Mucosa of descending colon (tissue), 3 donors: Measurements from ENCODE around the gene PRRT2. TPM values are rescaled to one million over a fixed set of nuclear protein-coding genes. Genes with fewer than 3 reads are reported as not detected.

Experiments
- ATAC-seq: fragments of 200-7000 bp; cut with Tn5 transposase; one replicate; pipeline ENCODE4 v1.9.1; 2020; ENCODE audit warnings: mild to moderate bottlenecking, moderate library complexity
- DNase-seq, 3 donors: peaks; one replicate each; pipeline ENCODE4 v3.0.0-alpha.2; 2020
- H3K36me3 ChIP-seq: fragments of 200-600 bp; one replicate; pipeline ENCODE4 v1.8.0; 2021; ENCODE audit warnings: low read depth, mild to moderate bottlenecking
- H3K4me1 ChIP-seq: fragments of 200-600 bp; one replicate; pipeline ENCODE4 v1.8.0; 2021; ENCODE audit warnings: low read depth, mild to moderate bottlenecking
- H3K4me3 ChIP-seq: fragments of 200-600 bp; one replicate; pipeline ENCODE4 v1.8.0; 2021; ENCODE audit warnings: mild to moderate bottlenecking
- H3K9me3 ChIP-seq: fragments of 200-600 bp; one replicate; pipeline ENCODE4 v1.8.0; 2021; ENCODE audit warnings: mild to moderate bottlenecking
- intact Hi-C, 2 donors: fragments of 100-400 bp; cut with DNase I in 1 of 2; cut with micrococcal nuclease in 1 of 2; formaldehyde crosslinking; loops; one replicate each; pipeline versions ENCODE4 v1.11.0 to v1.11.1; 2022; cut with DNase I, micrococcal nuclease
- total RNA-seq, 3 donors: library from RNA; stranded (reverse); fragmentation: NEBNext Ultra II Directional in 2 of 3; extraction: Animal tissue kit (Norgen Biotek cat#: 25700) in 2 of 3; gene quantifications; one replicate each; pipeline versions ENCODE4 v1.2.1 to v1.2.4, GENCODE V29; 2021 to 2023
- TF ChIP-seq, protein P1 (sequence below): fragments of 200-600 bp; IDR thresholded peaks from one replicate; pipeline ENCODE4 v1.8.0; 2022; ENCODE audit warnings: antibody characterized with exemption, mild to moderate bottlenecking
- donor health status: DM: no; HTN: no; CAD: no; lungs with moderate emphysema.
- donor health status: DM: no; HTN: no; CAD: no.
- donor health status: DM: no; HTN: yes; CAD: no.

PRRT2 gene
- total RNA-seq, 3 donors from 2014 or later, result 0.81 to 15.2 (median 0.94) TPM

- peaks cover 7% of the 10 kb centered on the region for H3K36me3 ChIP-seq
- no peaks in the 10 kb centered on the region for H3K9me3 ChIP-seq
- H3K4me3 ChIP-seq, result no peak overlapping the region
- intact Hi-C loops, result no loop called here
- DNase-seq (no peak), ATAC-seq (no peak)
- TF ChIP-seq, protein P1, sequence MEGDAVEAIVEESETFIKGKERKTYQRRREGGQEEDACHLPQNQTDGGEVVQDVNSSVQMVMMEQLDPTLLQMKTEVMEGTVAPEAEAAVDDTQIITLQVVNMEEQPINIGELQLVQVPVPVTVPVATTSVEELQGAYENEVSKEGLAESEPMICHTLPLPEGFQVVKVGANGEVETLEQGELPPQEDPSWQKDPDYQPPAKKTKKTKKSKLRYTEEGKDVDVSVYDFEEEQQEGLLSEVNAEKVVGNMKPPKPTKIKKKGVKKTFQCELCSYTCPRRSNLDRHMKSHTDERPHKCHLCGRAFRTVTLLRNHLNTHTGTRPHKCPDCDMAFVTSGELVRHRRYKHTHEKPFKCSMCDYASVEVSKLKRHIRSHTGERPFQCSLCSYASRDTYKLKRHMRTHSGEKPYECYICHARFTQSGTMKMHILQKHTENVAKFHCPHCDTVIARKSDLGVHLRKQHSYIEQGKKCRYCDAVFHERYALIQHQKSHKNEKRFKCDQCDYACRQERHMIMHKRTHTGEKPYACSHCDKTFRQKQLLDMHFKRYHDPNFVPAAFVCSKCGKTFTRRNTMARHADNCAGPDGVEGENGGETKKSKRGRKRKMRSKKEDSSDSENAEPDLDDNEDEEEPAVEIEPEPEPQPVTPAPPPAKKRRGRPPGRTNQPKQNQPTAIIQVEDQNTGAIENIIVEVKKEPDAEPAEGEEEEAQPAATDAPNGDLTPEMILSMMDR, result no peak
- peaks cover 18% of the 10 kb centered on the region for H3K4me1 ChIP-seq
Observed at GRCh38 chr16:29860218-29860617, 48.2 kb downstream of the PRRT2 start.

GRCh38 chr16:29862383-29862883 is 50.4 kb downstream of the PRRT2 start:
- H3K4me3 ChIP-seq, result peak overlapping the region; percentile 87
- peaks cover 18% of the 10 kb centered on the region for H3K4me1 ChIP-seq
- TF ChIP-seq, protein P1, result no peak
- peak in 1 of 3 donors; percentile 50 for DNase-seq
- no peaks in the 10 kb centered on the region for H3K9me3 ChIP-seq
- H3K36me3 ChIP-seq, result peaks cover 7% of the 10 kb centered on the region
- intact Hi-C loops, result no loop called here
- peak; percentile 30 for ATAC-seq

DNA sequence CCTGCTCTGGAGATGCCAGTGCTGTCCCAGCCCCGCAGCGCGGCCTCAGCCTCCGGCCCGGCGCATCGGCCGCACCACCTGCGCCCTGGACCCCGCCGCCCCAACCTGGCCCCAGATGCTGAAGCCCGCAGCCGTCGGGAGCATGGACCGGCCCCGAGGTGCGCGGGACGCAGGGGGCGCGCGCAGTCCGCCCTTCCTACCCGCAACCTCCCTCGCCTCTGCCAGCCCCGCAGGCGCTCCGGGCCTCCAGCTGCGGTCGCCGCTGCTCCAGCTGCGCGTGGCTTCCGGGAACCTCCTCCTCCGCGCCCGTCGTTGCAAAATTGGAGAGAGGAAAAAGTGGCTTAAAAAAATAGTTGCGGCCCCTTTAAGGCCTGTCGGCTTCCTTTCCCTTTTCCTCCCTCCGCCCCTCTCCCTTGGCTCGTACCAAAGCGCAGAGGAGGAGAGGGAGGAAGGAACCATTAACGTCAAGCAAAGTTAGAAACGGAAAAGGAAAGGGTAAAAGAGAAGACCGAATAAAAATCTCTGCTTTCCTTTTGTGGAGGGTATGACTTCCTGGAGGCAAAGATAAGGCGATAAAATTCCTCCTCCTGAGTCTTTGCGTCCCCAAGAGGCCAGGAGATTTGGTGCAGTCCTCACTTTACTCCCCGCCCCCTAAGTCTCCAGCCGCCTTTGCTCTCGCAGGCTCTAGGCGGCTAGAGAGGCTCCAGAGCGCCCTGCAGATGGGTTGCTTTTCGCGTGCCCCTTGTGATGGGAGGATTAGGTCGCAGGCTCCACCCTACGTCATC is 51.1 kb downstream of the PRRT2 start, which contains the start of gene CDIPT:
TSS of gene CDIPT (minus strand) at position 343 of the 785 bp plus-strand sequence. CDS start 369 bp downstream, outside the sequence.
- peaks cover 7% of the 10 kb centered on the region for H3K36me3 ChIP-seq
- DNase-seq (peak; percentile 91 to 94 (median 94)), ATAC-seq (peak; percentile 96)
- H3K9me3 ChIP-seq, result no peaks in the 10 kb centered on the region
- intact Hi-C loops, result no loop called here
- H3K4me1 ChIP-seq, result peaks cover 18% of the 10 kb centered on the region
- TF ChIP-seq, protein P1, result peak; percentile 38
- H3K4me3 ChIP-seq, result peak within 1 kb of the TSS; percentile 87

DNA sequence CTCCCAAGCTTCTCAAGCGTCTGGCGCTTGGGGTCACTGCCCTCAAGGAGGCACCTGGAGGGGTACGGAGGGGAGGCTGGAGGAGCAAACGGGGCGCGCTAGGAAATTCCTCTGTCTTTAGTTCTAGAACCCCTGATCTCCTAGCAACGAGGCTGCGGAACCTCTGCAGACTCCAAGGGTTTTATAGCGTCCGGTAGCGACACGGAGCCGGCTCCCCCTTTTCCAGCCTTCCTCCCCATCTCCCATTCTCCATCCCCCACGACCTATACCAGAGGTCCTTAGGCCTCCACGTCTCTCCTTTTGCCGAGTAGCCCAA is 51.6 kb downstream of the PRRT2 start:
- Histone ChIP-seq H3K4me3 (no peak overlapping the region), H3K9me3 (no peaks in the 10 kb centered on the region), H3K36me3 (peaks cover 7% of the 10 kb centered on the region), H3K4me1 (peaks cover 18% of the 10 kb centered on the region)
- ATAC-seq (no peak), DNase-seq (no peak)
- intact Hi-C loops, result no loop called here
- TF ChIP-seq, protein P1, result no peak

GRCh38 chr16:29864205-29864604 is 52.2 kb downstream of the PRRT2 start:
- no peak for DNase-seq
- TF ChIP-seq, protein P1, result no peak
- Histone ChIP-seq H3K36me3 (peaks cover 2% of the 10 kb centered on the region), H3K4me3 (no peak overlapping the region), H3K4me1 (peaks cover 18% of the 10 kb centered on the region), H3K9me3 (no peaks in the 10 kb centered on the region)
- ATAC-seq, result no peak
- intact Hi-C loops, result no loop called here

Other genes starting within 250 kb of the PRRT2 start
- gene SPN, start 148.9 kb upstream of the PRRT2 start, total RNA-seq, result 1 to 10 TPM; 4.4 to 6.0 (median 4.5) TPM
- 10 to 100 TPM; 25.3 to 54.6 (median 25.4) TPM for gene QPRT, start 133.0 kb upstream of the PRRT2 start, total RNA-seq
- 1 to 10 TPM; 1.6 to 3.4 (median 1.7) TPM for gene C16orf54, start 66.2 kb upstream of the PRRT2 start, total RNA-seq
- 100 to 1,000 TPM; 196 to 671 (median 551) TPM for gene ZG16, start 33.9 kb upstream of the PRRT2 start, total RNA-seq
- gene KIF22, start 21.4 kb upstream of the PRRT2 start, total RNA-seq, result 10 to 100 TPM; 24.7 to 56.2 (median 53.0) TPM
- 100 to 1,000 TPM; 224 to 415 (median 225) TPM for gene MAZ, start 5.7 kb upstream of the PRRT2 start, total RNA-seq
- gene PAGR1, start 4.0 kb downstream of the PRRT2 start, total RNA-seq, result 10 to 100 TPM; 15.6 to 25.1 (median 20.5) TPM
- 100 to 1,000 TPM; 307 to 552 (median 529) TPM for gene MVP, start 8.3 kb downstream of the PRRT2 start, total RNA-seq
- 100 to 1,000 TPM in 1 of 3 donors, 10 to 100 TPM in 2; 53.1 to 102 (median 90.5) TPM for gene CDIPT, start 51.0 kb downstream of the PRRT2 start, total RNA-seq
- gene SEZ6L2, start 87.4 kb downstream of the PRRT2 start, total RNA-seq, result 1 to 10 TPM; 6.1 to 9.6 (median 7.0) TPM
- 1 to 10 TPM; 1.6 to 1.9 (median 1.8) TPM for gene ASPHD1, start 88.3 kb downstream of the PRRT2 start, total RNA-seq
- gene KCTD13, start 114.0 kb downstream of the PRRT2 start, total RNA-seq, result 10 to 100 TPM; 22.2 to 25.8 (median 22.9) TPM
- gene TMEM219, start 149.9 kb downstream of the PRRT2 start, total RNA-seq, result 100 to 1,000 TPM; 116 to 209 (median 130) TPM
- gene TAOK2, start 161.7 kb downstream of the PRRT2 start, total RNA-seq, result 10 to 100 TPM; 46.6 to 53.4 (median 50.5) TPM
- 10 to 100 TPM; 11.3 to 21.3 (median 11.9) TPM for gene HIRIP3, start 183.4 kb downstream of the PRRT2 start, total RNA-seq
- gene INO80E, start 184.0 kb downstream of the PRRT2 start, total RNA-seq, result 10 to 100 TPM; 71.2 to 79.5 (median 78.4) TPM
- 10 to 100 TPM in 1 of 3 donors, 1 to 10 TPM in 2; 5.2 to 16.8 (median 7.5) TPM for gene DOC2A, start 198.8 kb downstream of the PRRT2 start, total RNA-seq
- not detected for gene C16orf92, start 211.0 kb downstream of the PRRT2 start, total RNA-seq
- gene TLCD3B, start 219.1 kb downstream of the PRRT2 start, total RNA-seq, result under 1 TPM in 2 of 3 donors, not detected in 1; 0.38 to 0.46 TPM